HL-60 (cell line): ENCODE data around the gene C9.

ENCODE experiments used
- DNase-seq, 2 experiments: peaks; one replicate each; pipeline ENCODE4 v3.0.0-alpha.2; 2010 to 2020; ENCODE audit warnings: low read depth in 1 of 2, low spot score in 1 of 2
- H3K27ac ChIP-seq: fragments of 250-450 bp; sonication (Bioruptor Pico); replicated peaks from 2 replicates; pipeline ENCODE4 v1.5.1; 2020; ENCODE audit warnings: mild to moderate bottlenecking, moderate library complexity
- H3K27me3 ChIP-seq: fragments of 250-450 bp; sonication (Bioruptor Pico); 2 replicates; pipeline ENCODE4 v1.5.1; 2021; ENCODE audit warnings: mild to moderate bottlenecking, moderate library complexity; ENCODE audit not compliant: insufficient read depth, poor library complexity, severe bottlenecking
- H3K4me3 ChIP-seq: replicated peaks from 2 replicates; pipeline ENCODE4 v1.5.1; 2011; ENCODE audit warnings: mild to moderate bottlenecking, control low read depth, low read length; ENCODE audit not compliant: insufficient read depth
- CTCF ChIP-seq: IDR thresholded peaks from one replicate; pipeline ENCODE4 v1.5.1; 2011; ENCODE audit warnings: low read length, control low read depth, inconsistent platforms; ENCODE audit not compliant: insufficient read depth
- GABPA ChIP-seq: IDR thresholded peaks from 2 replicates; pipeline ENCODE4 v1.6.1; 2012; ENCODE audit warnings: low read depth
- POLR2AphosphoS5 ChIP-seq: IDR thresholded peaks from 2 replicates; pipeline ENCODE4 v1.6.1; 2012; ENCODE audit warnings: low read depth
- REST ChIP-seq: IDR thresholded peaks from 2 replicates; pipeline ENCODE4 v1.6.1; 2012; ENCODE audit warnings: low read depth; ENCODE audit not compliant: insufficient replicate concordance
- SPI1 ChIP-seq: IDR thresholded peaks from 2 replicates; pipeline ENCODE4 v1.6.1; 2012; ENCODE audit warnings: low read depth, mild to moderate bottlenecking, borderline replicate concordance

C9 gene

GRCh38 chr5:39376293-39376714 is 12.0 kb upstream of the C9 start:
- TF ChIP-seq CTCF (peak; percentile 69), POLR2AphosphoS5 (no peak), SPI1 (no peak), REST (no peak)
- Histone ChIP-seq H3K4me3 (no peak overlapping the region), H3K27me3 (peaks cover 4% of the 10 kb centered on the region), H3K27ac (no peak overlapping the region)
- peak in 1 of 2 experiments; percentile 38 for DNase-seq

GRCh38 chr5:39373791-39374190 is 9.5 kb upstream of the C9 start:
- Histone ChIP-seq H3K4me3 (no peak overlapping the region), H3K27ac (no peak overlapping the region), H3K27me3 (peaks cover 5% of the 10 kb centered on the region)
- TF ChIP-seq CTCF (no peak), REST (no peak), GABPA (no peak), POLR2AphosphoS5 (no peak), SPI1 (no peak)
- DNase-seq: no peak

- Histone ChIP-seq H3K27ac (no peak overlapping the region), H3K4me3 (no peak overlapping the region), H3K27me3 (peaks cover 5% of the 10 kb centered on the region)
- TF ChIP-seq SPI1 (no peak), REST (no peak)
- no peak for DNase-seq
Observed at GRCh38 chr5:39371367-39371635, 7.0 kb upstream of the C9 start.

GRCh38 chr5:39370555-39371366 is 6.5 kb upstream of the C9 start:
- H3K27me3 ChIP-seq: peaks cover 5% of the 10 kb centered on the region
- DNase-seq: no peak
- H3K27ac ChIP-seq: no peak overlapping the region
- H3K4me3 ChIP-seq: no peak overlapping the region
- no peak for TF ChIP-seq CTCF
- TF ChIP-seq GABPA: no peak
- no peak for TF ChIP-seq SPI1
- no peak for TF ChIP-seq POLR2AphosphoS5
- TF ChIP-seq REST: no peak
